GM11168 (cell line): ENCODE data around the gene SYNGAP1.
"Not testable (repeated sequence)": the region's sequence is repeated elsewhere in the genome, so short reads cannot be mapped to it uniquely, and the experiment has no call there.

Experiments
- in situ Hi-C: fragments of 300-500 bp; cut with MboI; formaldehyde crosslinking; loops from one replicate; pipeline ENCODE4 v1.12.0; 2022; ENCODE audit warnings: low sequenced_read_pairs; ENCODE audit not compliant: unreplicated experiment

Gene SYNGAP1

DNA sequence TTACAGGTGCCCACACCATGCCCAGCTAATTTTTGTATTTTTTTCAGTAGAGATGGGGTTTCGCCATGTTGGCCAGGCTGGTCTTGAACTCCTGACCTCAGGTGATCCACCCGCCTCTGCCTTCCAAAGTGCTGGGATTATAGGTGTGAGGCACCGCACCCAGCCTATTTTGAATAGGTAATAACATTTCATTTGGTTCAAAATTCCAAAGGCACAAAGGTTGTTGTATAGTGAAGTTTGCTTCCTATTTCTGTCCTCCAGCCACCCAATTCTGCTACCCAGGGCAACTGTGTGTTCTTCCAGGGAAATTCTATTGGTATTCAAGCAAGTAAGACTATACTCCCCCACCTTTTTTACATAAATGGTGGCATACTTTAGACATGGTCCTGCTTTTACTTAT lies 21.3 kb upstream of the SYNGAP1 start:
- in situ Hi-C loops = not testable (repeated sequence)

DNA sequence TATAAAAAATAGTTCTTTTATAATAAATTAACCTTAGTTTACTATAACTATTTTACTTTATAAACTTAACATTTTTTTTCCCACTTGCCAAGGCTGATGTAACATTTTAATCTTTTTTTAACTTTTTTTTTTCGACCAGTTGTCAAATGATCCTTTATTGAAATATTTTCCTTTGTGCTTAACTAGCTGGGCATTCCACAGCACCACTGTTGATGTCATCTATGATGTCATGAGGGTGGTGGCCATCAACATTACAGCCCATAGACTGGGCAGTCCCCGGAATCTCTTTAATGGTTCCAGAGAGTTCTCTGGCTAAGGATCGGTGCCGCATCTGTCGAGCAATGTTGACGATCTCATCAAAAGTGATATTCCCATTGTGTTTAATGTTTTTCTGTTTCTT lies 20.0 kb upstream of the SYNGAP1 start:
- in situ Hi-C loops = not testable (repeated sequence)

DNA sequence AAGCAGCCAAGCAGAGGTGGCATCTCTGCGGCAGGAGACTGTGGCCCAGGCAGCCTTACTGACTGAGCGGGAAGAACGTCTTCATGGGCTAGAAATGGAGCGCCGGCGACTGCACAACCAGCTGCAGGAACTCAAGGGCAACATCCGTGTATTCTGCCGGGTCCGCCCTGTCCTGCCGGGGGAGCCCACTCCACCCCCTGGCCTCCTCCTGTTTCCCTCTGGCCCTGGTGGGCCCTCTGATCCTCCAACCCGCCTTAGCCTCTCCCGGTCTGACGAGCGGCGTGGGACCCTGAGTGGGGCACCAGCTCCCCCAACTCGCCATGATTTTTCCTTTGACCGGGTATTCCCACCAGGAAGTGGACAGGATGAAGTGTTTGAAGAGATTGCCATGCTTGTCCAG lies 15.0 kb upstream of the SYNGAP1 start:
- in situ Hi-C loops = no loop called here

GRCh38 chr6:33405386-33405940 lies 14.4 kb upstream of the SYNGAP1 start:
- in situ Hi-C loops = no loop called here

- in situ Hi-C loops = no loop called here
Measured at GRCh38 chr6:33406126-33406525, 13.7 kb upstream of the SYNGAP1 start.

DNA sequence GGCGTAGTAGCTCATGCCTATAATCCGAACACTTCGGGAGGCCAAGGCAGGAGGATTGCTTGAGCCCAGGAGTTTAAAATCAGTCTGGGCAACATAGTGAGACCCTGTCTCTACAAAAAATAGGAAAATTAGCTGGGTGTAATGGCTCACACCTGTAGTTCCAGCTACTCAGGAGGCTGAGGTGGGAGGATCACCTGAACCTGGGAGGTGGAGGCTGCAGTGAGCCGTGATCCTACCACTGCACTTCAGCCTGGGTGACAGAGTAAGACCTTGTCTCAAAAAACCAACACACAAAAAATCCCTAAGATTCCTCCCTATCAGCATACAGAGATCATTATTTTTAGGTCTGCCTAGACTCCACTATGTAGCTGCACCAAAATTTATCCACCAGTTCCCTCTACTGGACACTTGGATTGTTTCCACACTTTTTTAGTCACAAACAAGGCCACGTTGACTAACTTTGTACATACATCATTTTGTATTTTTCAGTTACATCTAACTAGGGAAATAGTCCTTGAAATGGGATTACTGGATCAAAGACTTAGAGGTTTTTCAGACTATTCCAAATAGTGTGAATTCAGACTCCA lies 12.6 kb upstream of the SYNGAP1 start:
- in situ Hi-C loops = no loop called here

DNA sequence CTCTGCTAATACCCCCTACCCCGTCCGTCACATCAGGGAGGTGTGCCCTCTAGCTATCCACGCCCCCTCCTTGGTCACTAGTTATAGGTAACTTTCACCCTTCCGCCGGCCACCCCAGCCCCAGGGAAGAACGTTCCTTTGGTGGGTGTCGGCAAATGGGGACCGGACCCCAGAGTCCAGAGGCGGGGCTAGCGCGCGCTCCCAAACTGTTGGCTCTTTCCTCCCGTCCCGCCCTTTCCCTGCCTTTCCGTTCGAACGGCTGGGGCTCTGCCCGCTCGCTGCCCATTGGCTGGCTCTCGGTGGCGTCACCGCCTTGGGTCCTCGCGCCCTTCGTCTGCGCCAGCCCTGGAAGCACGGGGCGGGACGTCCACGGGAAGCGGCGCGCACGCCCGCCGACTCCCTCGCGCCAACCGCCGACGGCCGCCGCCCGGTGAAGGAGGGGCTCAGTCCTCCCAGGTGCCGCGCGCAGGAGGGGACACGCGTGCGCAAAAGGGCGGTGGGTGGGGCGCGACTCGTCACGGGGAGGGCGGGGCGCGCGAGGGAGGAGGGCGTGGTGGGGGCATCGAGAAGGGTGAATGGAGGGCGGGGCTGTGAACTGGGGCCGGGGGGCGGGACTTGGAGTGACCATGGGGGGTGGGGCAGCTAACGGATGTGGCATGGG lies 9.7 kb upstream of the SYNGAP1 start:
- in situ Hi-C loops = no loop called here

DNA sequence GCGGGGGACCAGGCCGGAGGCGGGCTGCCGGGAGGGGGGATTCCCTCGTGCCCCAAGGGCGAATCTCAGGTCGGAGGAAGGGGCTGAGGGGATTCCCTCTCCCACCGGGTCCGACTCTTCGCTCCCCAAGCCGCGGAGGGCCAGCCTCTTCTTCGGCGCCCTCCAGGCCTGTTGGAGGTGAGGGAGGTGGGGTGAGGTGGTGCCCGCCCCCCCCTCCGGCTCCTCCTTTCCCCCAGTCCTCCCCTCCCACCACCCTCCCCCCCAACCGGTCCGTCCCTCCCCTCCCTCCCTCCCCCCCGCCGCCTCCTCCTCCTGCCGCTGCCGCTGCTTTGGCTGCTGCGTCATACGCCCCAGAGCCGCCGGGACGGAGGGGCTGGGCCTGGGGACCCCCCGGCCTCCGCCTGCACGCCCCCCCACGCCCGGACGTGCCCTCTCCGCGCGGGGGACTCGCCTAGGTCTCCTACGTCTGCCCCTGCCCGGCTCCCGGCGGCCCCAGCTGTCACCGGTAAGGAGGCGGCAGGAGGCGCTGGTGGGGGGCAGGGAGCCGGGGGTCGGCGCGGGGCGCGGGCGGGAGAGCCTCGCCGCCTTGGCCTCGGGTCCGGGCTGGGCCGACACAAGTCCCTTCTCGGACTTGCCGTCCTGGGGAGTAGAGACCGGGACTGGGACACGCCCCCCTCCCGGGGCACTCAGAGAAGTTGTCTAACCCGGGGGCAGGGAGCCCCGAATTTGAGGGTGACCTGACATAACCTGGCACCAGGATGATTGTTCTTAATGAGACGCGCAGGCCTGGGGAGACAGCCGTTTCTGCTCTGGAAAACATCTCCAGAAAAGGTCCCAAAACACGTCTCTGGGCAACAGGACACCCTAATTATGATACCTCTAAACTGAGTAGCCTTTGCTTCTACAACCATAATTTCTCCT lies 8.9 kb upstream of the SYNGAP1 start, which contains the start of gene PHF1:
Gene PHF1 (plus strand): TSS at position 304 of the 921 bp plus-strand sequence. CDS start 1,250 bp downstream, outside the sequence.
- in situ Hi-C loops = no loop called here

DNA sequence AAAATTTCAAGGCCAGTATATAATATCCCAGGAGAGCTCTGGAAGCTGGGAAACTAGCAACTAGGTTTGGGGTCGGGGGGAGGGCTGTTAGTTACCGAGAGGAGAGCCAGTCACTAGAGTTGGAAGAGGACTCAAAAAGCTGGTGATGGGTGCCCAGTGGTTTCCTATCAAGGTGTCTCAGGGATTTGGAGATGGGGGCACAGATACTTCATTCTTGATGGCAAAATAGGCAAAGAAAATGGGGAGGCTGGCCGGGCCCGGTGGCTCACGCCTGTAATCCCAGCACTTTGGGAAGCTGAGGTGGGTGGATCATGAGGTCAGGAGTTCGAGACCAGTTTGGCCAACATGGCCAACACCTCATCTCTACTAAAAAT lies 8.2 kb upstream of the SYNGAP1 start:
- in situ Hi-C loops = no loop called here

GRCh38 chr6:33412140-33413009 lies 7.5 kb upstream of the SYNGAP1 start:
- in situ Hi-C loops = no loop called here

- in situ Hi-C loops = no loop called here
Measured at GRCh38 chr6:33413241-33414120, 6.4 kb upstream of the SYNGAP1 start.

- in situ Hi-C loops = no loop called here
Measured at GRCh38 chr6:33414592-33415271, 5.1 kb upstream of the SYNGAP1 start.

DNA sequence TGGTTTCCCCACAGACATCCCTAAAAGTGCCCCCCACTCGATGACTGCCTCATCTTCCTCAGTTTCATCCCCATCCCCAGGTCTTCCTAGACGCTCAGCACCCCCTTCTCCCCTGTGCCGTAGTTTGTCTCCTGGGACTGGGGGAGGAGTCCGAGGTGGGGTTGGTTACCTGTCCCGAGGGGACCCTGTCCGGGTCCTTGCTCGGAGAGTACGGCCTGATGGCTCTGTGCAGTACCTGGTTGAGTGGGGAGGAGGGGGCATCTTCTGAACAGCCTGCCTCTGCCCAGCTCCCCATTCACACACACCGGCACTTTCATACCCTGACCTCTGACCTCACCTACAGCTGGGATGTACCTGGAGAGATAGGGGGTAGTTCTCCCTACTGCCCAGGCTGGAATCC lies 4.0 kb upstream of the SYNGAP1 start:
- in situ Hi-C loops = no loop called here

GRCh38 chr6:33416386-33417127 lies 3.3 kb upstream of the SYNGAP1 start:
- in situ Hi-C loops = no loop called here

- in situ Hi-C loops = no loop called here
Measured at GRCh38 chr6:33417128-33417902, 2.5 kb upstream of the SYNGAP1 start.

- in situ Hi-C loops = no loop called here
Measured at GRCh38 chr6:33417903-33418689, 1.8 kb upstream of the SYNGAP1 start, which contains the start of gene CUTA. Gene CUTA, minus strand, starts transcription at chr6:33418107. Its CDS starts 107 bp downstream, at chr6:33418000.
